Gastroesophageal sphincter (tissue), 3 donors: ENCODE results near the gene AFF3.

ENCODE experiments used
- EP300 ChIP-seq: sonication (generic); formaldehyde crosslinking; IDR thresholded peaks from one replicate; pipeline ENCODE4 v1.6.1; 2017; ENCODE audit warnings: antibody characterized with exemption, mild to moderate bottlenecking
- POLR2A ChIP-seq, 2 donors: fragments of 450-650 bp; IDR thresholded peaks; one replicate each; pipeline ENCODE4 v1.6.1; 2017; ENCODE audit warnings: antibody characterized with exemption in 2 of 2, mild to moderate bottlenecking in 2 of 2, moderate library complexity in 1 of 2
- POLR2AphosphoS5 ChIP-seq: sonication (generic); formaldehyde crosslinking; IDR thresholded peaks from one replicate; pipeline ENCODE4 v1.6.1; 2017; ENCODE audit warnings: antibody characterized with exemption
- TF ChIP-seq, protein P1 (sequence below), 4 experiments: fragments of 200-600 bp in 2 of 4; fragments of 450-650 bp in 2 of 4; sonication (generic) in 1 of 4; IDR thresholded peaks; one replicate each; pipeline ENCODE4 v1.5.1; 2017 to 2019; ENCODE audit warnings: antibody characterized with exemption in 4 of 4, mild to moderate bottlenecking in 2 of 4, moderate library complexity in 2 of 4

DNA sequence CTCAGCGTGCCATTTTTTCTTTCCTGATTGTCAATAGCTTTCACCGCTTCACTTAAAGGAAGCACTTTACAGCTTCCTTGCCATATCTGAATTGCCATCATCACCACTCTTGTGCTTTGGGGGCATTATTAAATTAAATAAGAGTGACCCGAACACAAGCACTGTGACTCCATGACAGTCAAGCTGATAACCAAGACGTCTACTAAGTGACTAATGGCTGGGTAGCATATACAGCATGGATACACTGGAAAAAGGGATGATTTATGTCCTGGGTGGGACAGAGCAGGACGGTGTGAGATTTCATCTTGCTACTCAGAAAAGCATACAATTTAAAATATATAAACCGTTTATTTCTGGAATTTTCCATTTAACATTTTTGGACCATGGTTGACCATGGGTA lies 24.3 kb upstream of the AFF3 start:
- TF ChIP-seq EP300: no peak
- TF ChIP-seq POLR2AphosphoS5: no peak
- TF ChIP-seq, protein P1, sequence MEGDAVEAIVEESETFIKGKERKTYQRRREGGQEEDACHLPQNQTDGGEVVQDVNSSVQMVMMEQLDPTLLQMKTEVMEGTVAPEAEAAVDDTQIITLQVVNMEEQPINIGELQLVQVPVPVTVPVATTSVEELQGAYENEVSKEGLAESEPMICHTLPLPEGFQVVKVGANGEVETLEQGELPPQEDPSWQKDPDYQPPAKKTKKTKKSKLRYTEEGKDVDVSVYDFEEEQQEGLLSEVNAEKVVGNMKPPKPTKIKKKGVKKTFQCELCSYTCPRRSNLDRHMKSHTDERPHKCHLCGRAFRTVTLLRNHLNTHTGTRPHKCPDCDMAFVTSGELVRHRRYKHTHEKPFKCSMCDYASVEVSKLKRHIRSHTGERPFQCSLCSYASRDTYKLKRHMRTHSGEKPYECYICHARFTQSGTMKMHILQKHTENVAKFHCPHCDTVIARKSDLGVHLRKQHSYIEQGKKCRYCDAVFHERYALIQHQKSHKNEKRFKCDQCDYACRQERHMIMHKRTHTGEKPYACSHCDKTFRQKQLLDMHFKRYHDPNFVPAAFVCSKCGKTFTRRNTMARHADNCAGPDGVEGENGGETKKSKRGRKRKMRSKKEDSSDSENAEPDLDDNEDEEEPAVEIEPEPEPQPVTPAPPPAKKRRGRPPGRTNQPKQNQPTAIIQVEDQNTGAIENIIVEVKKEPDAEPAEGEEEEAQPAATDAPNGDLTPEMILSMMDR (IDR thresholded peaks at IDR 0.05): no peak
- TF ChIP-seq POLR2A (IDR thresholded peaks at IDR 0.05): no peak
